IMR-90 (cell line): ENCODE results near the gene TPRX2. TPM values are rescaled to one million over a fixed set of nuclear protein-coding genes. Genes with fewer than 3 reads are reported as not detected.

Source experiments
- ATAC-seq: fragments of 200-7000 bp; cut with Tn5 transposase; 2 replicates; pipeline ENCODE4 v1.9.1; 2020; ENCODE audit warnings: low read depth, mild to moderate bottlenecking, moderate library complexity
- BruUV-seq: library from RNA; stranded (reverse); fragments of 400-500 nt; replicated peaks from 2 replicates; lab custom pipeline; 2021; lab: Mats Ljungman, UMichigan
- CTCF ChIA-PET: fragments of 300-600 bp; formaldehyde crosslinking; extraction: SDS; loops from one replicate; lab custom pipeline; 2021; ENCODE audit warnings: antibody characterized with exemption; lab: Yijun Ruan, JAX
- POLR2A ChIA-PET: fragments of 300-600 bp; sonication (Branson Sonifier 250); formaldehyde crosslinking; loops from one replicate; lab custom pipeline; 2022; ENCODE audit warnings: antibody characterized with exemption; ENCODE audit not compliant: unreplicated experiment; lab: Charles Lee
- DNase-seq: peaks from one replicate; pipeline ENCODE4 v3.0.0; 2013
- H2AFZ ChIP-seq: replicated peaks from 2 replicates; pipeline ENCODE3; 2013; ENCODE audit warnings: low read length, mild to moderate bottlenecking; ENCODE audit not compliant: poor library complexity
- H2AK5ac ChIP-seq: 2 replicates; pipeline ENCODE4 v1.6.1; 2013; ENCODE audit warnings: low read depth, low read length, inconsistent platforms
- H2AK9ac ChIP-seq: replicated peaks from 2 replicates; pipeline ENCODE3; 2013; ENCODE audit warnings: mild to moderate bottlenecking, low read depth, low read length, moderate library complexity; ENCODE audit not compliant: poor library complexity
- H2BK120ac ChIP-seq: 2 replicates; pipeline ENCODE4 v1.6.1; 2013; ENCODE audit warnings: low read depth, low read length, inconsistent platforms
- H2BK15ac ChIP-seq: 3 replicates; pipeline ENCODE4 v1.6.1; 2013; ENCODE audit warnings: low read depth, low read length, inconsistent platforms
- H2BK20ac ChIP-seq: 2 replicates; pipeline ENCODE4 v1.6.1; 2013; ENCODE audit warnings: low read depth, mild to moderate bottlenecking, inconsistent platforms, low read length, moderate library complexity
- H2BK5ac ChIP-seq: 2 replicates; pipeline ENCODE4 v1.6.1; 2013; ENCODE audit warnings: mild to moderate bottlenecking, low read depth, low read length, inconsistent platforms; ENCODE audit not compliant: poor library complexity, severe bottlenecking
- H3K14ac ChIP-seq: replicated peaks from 2 replicates; pipeline ENCODE4 v1.6.1; 2013; ENCODE audit warnings: low read depth, low read length, inconsistent platforms
- H3K18ac ChIP-seq: 2 replicates; pipeline ENCODE4 v1.6.1; 2013; ENCODE audit warnings: low read depth, low read length, control low read depth
- H3K23ac ChIP-seq: 2 replicates; pipeline ENCODE4 v1.6.1; 2013; ENCODE audit warnings: low read depth, low read length, inconsistent platforms
- H3K27ac ChIP-seq: 2 replicates; pipeline ENCODE4 v1.5.1; 2013; ENCODE audit warnings: mild to moderate bottlenecking, control low read depth, low read length; ENCODE audit not compliant: insufficient read depth
- H3K27me3 ChIP-seq: 2 replicates; pipeline ENCODE4 v1.6.1; 2013; ENCODE audit warnings: low read length; ENCODE audit not compliant: control insufficient read depth, insufficient read depth
- H3K36me3 ChIP-seq: 2 replicates; pipeline ENCODE4 v1.6.1; 2013; ENCODE audit warnings: low read length, mixed read lengths; ENCODE audit not compliant: control insufficient read depth, insufficient read depth
- H3K4ac ChIP-seq: 2 replicates; pipeline ENCODE4 v1.6.1; 2013; ENCODE audit warnings: low read depth, low read length, inconsistent platforms
- H3K4me1 ChIP-seq: 2 replicates; pipeline ENCODE4 v1.6.1; 2013; ENCODE audit warnings: low read length, mixed read lengths; ENCODE audit not compliant: control insufficient read depth, insufficient read depth
- H3K4me2 ChIP-seq: 2 replicates; pipeline ENCODE4 v1.6.1; 2013; ENCODE audit warnings: low read depth, mild to moderate bottlenecking, control low read depth, low read length, moderate library complexity
- H3K4me3 ChIP-seq: 2 replicates; pipeline ENCODE4 v1.5.1; 2013; ENCODE audit warnings: low read depth, mild to moderate bottlenecking, control low read depth, low read length, moderate library complexity; ENCODE audit not compliant: insufficient read depth
- H3K56ac ChIP-seq: 2 replicates; pipeline ENCODE4 v1.6.1; 2013; ENCODE audit warnings: low read length, inconsistent platforms; ENCODE audit not compliant: insufficient read depth; ENCODE audit errors: extremely low read depth
- H3K79me1 ChIP-seq, 2 experiments: 2 replicates each; pipeline ENCODE4 v1.6.1; 2013; ENCODE audit warnings: low read length in 2 of 2, inconsistent platforms in 1 of 2, low read depth in 1 of 2
- H3K9ac ChIP-seq: 2 replicates; pipeline ENCODE4 v1.6.1; 2013; ENCODE audit warnings: low read depth, low read length, control low read depth
- H3K9me1 ChIP-seq: 2 replicates; pipeline ENCODE4 v1.6.1; 2013; ENCODE audit warnings: low read length, inconsistent platforms; ENCODE audit not compliant: insufficient read depth
- H3K9me3 ChIP-seq: 2 replicates; pipeline ENCODE4 v1.6.1; 2013; ENCODE audit warnings: low read length; ENCODE audit not compliant: control insufficient read depth, insufficient read depth
- H4K20me1 ChIP-seq: 2 replicates; pipeline ENCODE4 v1.6.1; 2013; ENCODE audit warnings: low read length, inconsistent platforms; ENCODE audit not compliant: insufficient read depth
- H4K5ac ChIP-seq: 2 replicates; pipeline ENCODE4 v1.6.1; 2013; ENCODE audit warnings: mild to moderate bottlenecking, low read depth, low read length, control low read depth
- H4K8ac ChIP-seq, 2 experiments: 2 replicates each; pipeline ENCODE4 v1.6.1; 2013; ENCODE audit warnings: low read depth in 2 of 2, low read length in 2 of 2, control low read depth in 1 of 2, inconsistent platforms in 1 of 2
- H4K91ac ChIP-seq: 2 replicates; pipeline ENCODE4 v1.6.1; 2013; ENCODE audit warnings: low read depth, low read length, inconsistent platforms; ENCODE audit not compliant: insufficient read depth
- CEBPB ChIP-seq: IDR thresholded peaks from 2 replicates; pipeline ENCODE4 v1.6.1; 2012; ENCODE audit warnings: low read depth, low read length, improper control_type of control experiment
- CTCF ChIP-seq: conservative IDR thresholded peaks from 2 replicates; pipeline ENCODE4 v1.5.1; 2012; ENCODE audit warnings: mild to moderate bottlenecking, low read depth, low read length, improper control_type of control experiment
- ELK1 ChIP-seq: fragments of 150-350 bp; IDR thresholded peaks from 2 replicates; pipeline ENCODE4 v1.6.1; 2016; ENCODE audit warnings: low read depth, mild to moderate bottlenecking, low read length, moderate library complexity, borderline replicate concordance
- USF2 ChIP-seq: fragments of 150-350 bp; IDR thresholded peaks from 2 replicates; pipeline ENCODE4 v1.6.1; 2017; ENCODE audit warnings: mild to moderate bottlenecking, antibody characterized with exemption, low read length, low read depth
- WGBS, 2 experiments: methylation state at CpG; one replicate each; pipeline versions ENCODE4 v1.1.5 to v1.1.7; 2013; ENCODE audit warnings: missing lambda C conversion rate in 2 of 2; ENCODE audit not compliant: insufficient read length in 1 of 2; ENCODE audit errors: extremely low coverage in 2 of 2; 5-methylcytosine and 5-hydroxymethylcytosine counted together
- dilution Hi-C: fragments of 300-500 bp; cut with HindIII; formaldehyde crosslinking; loops from one replicate; pipeline ENCODE4 v1.14.3; 2018; ENCODE audit warnings: low sequenced_read_pairs; ENCODE audit not compliant: unreplicated experiment
- in situ Hi-C: fragments of 300-500 bp; cut with MboI; formaldehyde crosslinking; loops from 3 replicates; pipeline ENCODE4 v1.14.3; 2019; ENCODE audit warnings: low sequenced_read_pairs, inconsistent platforms, mixed read lengths
- intact Hi-C: fragments of 100-400 bp; cut with micrococcal nuclease; formaldehyde crosslinking; loops from 2 replicates; pipeline ENCODE4 v1.10.0; 2022
- polyA plus RNA-seq, 3 experiments: library from polyadenylated mRNA; depleted of rRNA; stranded (reverse); fragments of >200 nt; gene quantifications; 2 replicates each; pipeline ENCODE4 v1.2.3, GENCODE V29; 2012; ENCODE audit warnings: low replicate concordance in 1 of 3
- total RNA-seq: library from RNA; depleted of rRNA; stranded (reverse); fragments of >200 nt; gene quantifications from 2 replicates; pipeline ENCODE4 v1.2.3, GENCODE V29; 2012

Gene TPRX2
- total and polyA plus RNA-seq, 2 of the 4 experiments (the other 2 are of a cell fraction), result not detected

- intact Hi-C loops, result no loop called here
These were observed 23.9 kb downstream of the TPRX2 start for GRCh38 chr19:47882890-47883289.

More at GRCh38 chr19:47882890-47883289, 23.9 kb downstream of the TPRX2 start:
- H2BK120ac ChIP-seq, result no peak overlapping the region
- no CpG with 5 or more reads among the region's 3 CpGs for WGBS, 2 experiments
- H3K79me1 ChIP-seq, result no peaks in the 10 kb centered on the region
- H3K18ac ChIP-seq, result no peak overlapping the region
- H3K4me3 ChIP-seq, result no peak overlapping the region
- no peaks in the 10 kb centered on the region for H3K9me1 ChIP-seq
- CTCF ChIA-PET, result no interaction called here
- H3K27me3 ChIP-seq, result 0 out of 2 replicates have a peak, but pooled peaks cover 3% of the 10 kb centered on the region
- H3K56ac ChIP-seq, result no peak overlapping the region
- H3K27ac ChIP-seq, result no peak overlapping the region
- H4K8ac ChIP-seq, result no peak overlapping the region
- no peak for DNase-seq
- no peak overlapping the region for H2AFZ ChIP-seq
- no peak overlapping the region for H4K5ac ChIP-seq
- H3K4me2 ChIP-seq, result no peak overlapping the region
- no peak for TF ChIP-seq CEBPB
- TF ChIP-seq CTCF, result no peak
- no peak for TF ChIP-seq USF2
- no peak for TF ChIP-seq ELK1
- no peak overlapping the region for H4K91ac ChIP-seq
- H2BK15ac ChIP-seq, result no peak overlapping the region
- no peak overlapping the region for H2AK5ac ChIP-seq
- no peak overlapping the region for H3K4ac ChIP-seq
- no peak overlapping the region for H2BK20ac ChIP-seq
- no TSS peak for BruUV-seq
- no peaks in the 10 kb centered on the region for H3K36me3 ChIP-seq
- ATAC-seq, result no peak
- POLR2A ChIA-PET, result no interaction called here
- no peaks in the 10 kb centered on the region for H3K4me1 ChIP-seq
- no peak overlapping the region for H2AK9ac ChIP-seq
- H3K23ac ChIP-seq, result no peak overlapping the region
- dilution Hi-C loops (no loop called here), in situ Hi-C loops (no loop called here)
- H3K14ac ChIP-seq, result no peak overlapping the region
- no peak overlapping the region for H3K9ac ChIP-seq
- no peaks in the 10 kb centered on the region for H4K20me1 ChIP-seq
- no peaks in the 10 kb centered on the region; the same call in 1 of the 2 replicates for H3K9me3 ChIP-seq
- no peak overlapping the region for H2BK5ac ChIP-seq
